Lung (tissue), 12 donors: Measurements from ENCODE around the gene MED27. TPM values are rescaled to one million over a fixed set of nuclear protein-coding genes. Genes with fewer than 3 reads are reported as not detected.

ENCODE experiments used
- ATAC-seq: fragments of 200-7000 bp; cut with Tn5 transposase; one replicate; pipeline ENCODE4 v1.9.1; 2020; ENCODE audit warnings: moderate number of reproducible peaks; ENCODE audit not compliant: insufficient read depth, low FRiP score
- DNase-seq, 3 donors: peaks; one replicate each; pipeline ENCODE4 v3.0.0-alpha.2; 2013 to 2017
- H3K27ac ChIP-seq, 2 donors: one replicate each; pipeline ENCODE4 v1.5.1; 2013; ENCODE audit warnings: mild to moderate bottlenecking in 2 of 2, moderate library complexity in 2 of 2, control low read depth in 1 of 2, inconsistent platforms in 1 of 2, low read depth in 1 of 2, low read length in 1 of 2
- H3K27me3 ChIP-seq, 3 donors: one replicate each; pipeline ENCODE4 v1.5.1; 2013; ENCODE audit warnings: low read length in 2 of 3; ENCODE audit not compliant: control insufficient read depth in 3 of 3, insufficient read depth in 3 of 3
- H3K36me3 ChIP-seq, 4 donors: one replicate each; pipeline ENCODE4 v1.5.1; 2013; ENCODE audit warnings: low read length in 4 of 4, mild to moderate bottlenecking in 1 of 4, moderate library complexity in 1 of 4; ENCODE audit not compliant: control insufficient read depth in 4 of 4, insufficient read depth in 4 of 4
- H3K4me1 ChIP-seq, 5 donors: one replicate each; pipeline ENCODE4 v1.5.1; 2013; ENCODE audit warnings: low read length in 5 of 5, mild to moderate bottlenecking in 2 of 5, moderate library complexity in 1 of 5; ENCODE audit not compliant: control insufficient read depth in 5 of 5, insufficient read depth in 5 of 5
- H3K4me3 ChIP-seq: one replicate; pipeline ENCODE4 v1.5.1; 2013; ENCODE audit warnings: mild to moderate bottlenecking, control low read depth, moderate library complexity
- H3K9ac ChIP-seq, 2 donors: one replicate each; pipeline ENCODE4 v1.5.1; 2013; ENCODE audit warnings: low read length in 2 of 2, control low read depth in 1 of 2; ENCODE audit not compliant: insufficient read depth in 1 of 2
- H3K9me3 ChIP-seq, 4 donors: one replicate each; pipeline ENCODE4 v1.5.1; 2013; ENCODE audit warnings: low read length in 3 of 4, mild to moderate bottlenecking in 1 of 4, moderate library complexity in 1 of 4; ENCODE audit not compliant: control insufficient read depth in 4 of 4, insufficient read depth in 3 of 4
- WGBS, 2 donors: extraction: QIAGEN DNeasy Blood & Tissue Kit; methylation state at CpG; one replicate each; pipeline ENCODE4 v1.1.7; 2013; 5-methylcytosine and 5-hydroxymethylcytosine counted together
- polyA plus RNA-seq, 2 donors: library from polyadenylated mRNA; stranded (reverse); fragments of 200-250 nt; gene quantifications; one replicate each; pipeline ENCODE4 v1.2.1, GENCODE V29; 2013
- total RNA-seq, 2 donors: library from RNA; depleted of rRNA in 1 of 2; stranded (reverse); fragments of >200 nt in 1 of 2; gene quantifications; one replicate each; pipeline ENCODE4 v1.2.1, GENCODE V29; 2014 to 2021
- TF ChIP-seq, protein P1 (sequence below): IDR thresholded peaks from 2 replicates; pipeline ENCODE4 v1.5.1; 2012; ENCODE audit warnings: mild to moderate bottlenecking; ENCODE audit errors: control extremely low read depth, extremely low read depth
- donor health status: control.
- donor health status: control.
- donor health status: Bipolar disorder and iron deficiency.
- donor health status: healthy.
- donor health status: DM: yes; HTN: yes; CAD: no.

Gene MED27
- total and polyA plus RNA-seq, 4 donors = 9.8 to 22.3 (median 16.7) TPM

DNA sequence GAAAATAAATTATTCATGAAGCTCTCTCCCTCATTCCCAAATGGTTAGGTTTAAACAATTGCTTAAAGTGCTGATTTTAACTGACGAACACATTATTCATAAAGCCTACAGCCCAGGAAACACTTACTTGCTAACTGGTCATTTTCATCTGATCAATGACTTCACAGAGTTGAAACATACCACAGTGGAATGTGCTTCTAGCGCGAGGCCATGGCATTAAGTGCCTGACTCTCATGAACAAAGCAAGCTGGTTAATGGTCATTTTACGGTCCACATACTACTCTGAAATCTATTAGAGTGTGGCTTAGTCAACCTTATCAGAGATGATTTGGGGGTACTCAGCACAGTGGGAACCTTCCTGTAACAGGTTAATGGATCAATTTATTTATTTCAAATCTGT is 114.6 kb downstream of the MED27 start:
- Histone ChIP-seq H3K4me3 (no peak overlapping the region), H3K27me3 (no peaks in the 10 kb centered on the region), H3K9me3 (no peaks in the 10 kb centered on the region), H3K9ac (no peak overlapping the region), H3K4me1 (peaks cover 0 to 10% (median 6%) of the 10 kb centered on the region in 5 donors), H3K36me3 (no peaks in the 10 kb centered on the region), H3K27ac (no peak overlapping the region)
- ATAC-seq = no peak
- 94% methylated on average over 4 of the region's 4 CpGs for WGBS, 2 donors
- DNase-seq = no peak
- TF ChIP-seq, protein P1, sequence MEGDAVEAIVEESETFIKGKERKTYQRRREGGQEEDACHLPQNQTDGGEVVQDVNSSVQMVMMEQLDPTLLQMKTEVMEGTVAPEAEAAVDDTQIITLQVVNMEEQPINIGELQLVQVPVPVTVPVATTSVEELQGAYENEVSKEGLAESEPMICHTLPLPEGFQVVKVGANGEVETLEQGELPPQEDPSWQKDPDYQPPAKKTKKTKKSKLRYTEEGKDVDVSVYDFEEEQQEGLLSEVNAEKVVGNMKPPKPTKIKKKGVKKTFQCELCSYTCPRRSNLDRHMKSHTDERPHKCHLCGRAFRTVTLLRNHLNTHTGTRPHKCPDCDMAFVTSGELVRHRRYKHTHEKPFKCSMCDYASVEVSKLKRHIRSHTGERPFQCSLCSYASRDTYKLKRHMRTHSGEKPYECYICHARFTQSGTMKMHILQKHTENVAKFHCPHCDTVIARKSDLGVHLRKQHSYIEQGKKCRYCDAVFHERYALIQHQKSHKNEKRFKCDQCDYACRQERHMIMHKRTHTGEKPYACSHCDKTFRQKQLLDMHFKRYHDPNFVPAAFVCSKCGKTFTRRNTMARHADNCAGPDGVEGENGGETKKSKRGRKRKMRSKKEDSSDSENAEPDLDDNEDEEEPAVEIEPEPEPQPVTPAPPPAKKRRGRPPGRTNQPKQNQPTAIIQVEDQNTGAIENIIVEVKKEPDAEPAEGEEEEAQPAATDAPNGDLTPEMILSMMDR = no peak

DNA sequence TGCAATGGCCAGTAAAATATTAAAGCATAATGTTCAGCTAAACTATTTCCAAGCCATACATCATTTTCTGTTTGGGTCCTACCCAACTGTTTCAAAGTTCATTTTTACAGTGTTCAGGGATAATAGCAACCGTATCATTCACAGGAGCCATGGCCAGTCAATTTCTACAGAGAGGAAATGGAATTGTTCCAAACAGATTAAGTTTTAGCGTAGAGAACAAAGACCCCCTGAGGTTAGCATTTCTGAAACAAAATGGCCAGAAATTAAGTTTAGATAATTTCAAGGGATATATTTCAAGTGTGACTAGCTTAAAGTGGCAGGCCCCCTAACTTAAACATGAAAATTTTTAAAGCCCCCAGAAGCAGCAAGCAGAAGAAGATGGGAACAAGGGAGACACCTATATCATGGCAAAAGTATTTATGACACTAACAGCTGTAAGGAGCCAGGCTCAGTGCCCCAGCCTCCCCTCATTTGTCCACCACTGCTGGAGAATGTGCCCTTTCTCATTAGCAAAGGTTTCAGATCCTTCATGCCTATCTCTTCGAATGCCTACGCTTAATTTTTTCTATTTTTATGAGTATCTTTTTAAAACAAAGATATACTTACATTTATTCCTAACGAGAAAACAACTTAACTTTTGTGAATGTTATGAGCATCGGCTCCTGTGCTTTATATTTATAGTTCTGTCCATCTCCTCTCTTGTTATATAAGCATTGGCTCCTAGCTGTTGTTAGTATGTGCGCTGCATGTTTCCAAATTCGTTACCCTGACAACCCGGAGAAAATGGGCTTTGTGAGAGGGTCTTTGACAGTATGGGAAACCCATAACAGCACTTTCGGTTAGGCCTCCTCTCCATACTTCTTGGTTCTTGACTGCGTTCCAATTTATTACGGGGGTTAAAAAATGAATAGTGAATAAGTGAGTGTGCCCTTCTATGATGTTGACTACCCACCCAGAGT is 116.3 kb downstream of the MED27 start:
- TF ChIP-seq, protein P1 = no peak
- H3K4me3 ChIP-seq = no peak overlapping the region
- H3K27me3 ChIP-seq = no peaks in the 10 kb centered on the region
- H3K4me1 ChIP-seq = peaks cover 0 to 10% (median 8%) of the 10 kb centered on the region in 5 donors
- H3K9me3 ChIP-seq = no peaks in the 10 kb centered on the region
- no peak overlapping the region for H3K9ac ChIP-seq
- DNase-seq = peak in 1 of 3 donors; percentile 43
- 94% methylated on average over 12 of the region's 12 CpGs for WGBS, 2 donors
- no peaks in the 10 kb centered on the region for H3K36me3 ChIP-seq
- H3K27ac ChIP-seq = no peak overlapping the region
- no peak for ATAC-seq

DNA sequence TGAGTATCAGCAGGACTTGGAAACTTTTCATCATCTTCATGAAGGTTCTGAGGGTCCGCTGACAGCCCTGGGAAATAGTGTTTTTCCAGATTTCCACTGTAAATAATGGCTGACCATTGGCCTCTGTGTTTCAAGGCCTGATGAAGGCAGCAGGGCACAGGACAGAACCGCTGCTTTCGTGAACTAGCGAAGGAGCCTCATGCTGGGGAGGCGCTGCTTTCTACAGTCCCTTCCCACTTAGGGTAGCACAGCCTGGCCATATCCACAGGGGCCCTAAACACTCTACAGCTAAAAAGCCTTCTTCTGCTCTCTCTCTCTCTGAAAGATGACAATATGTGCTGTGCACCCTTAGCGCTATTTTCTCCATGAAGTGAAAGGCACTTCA is 118.2 kb downstream of the MED27 start:
- DNase-seq (no peak), ATAC-seq (no peak)
- Histone ChIP-seq H3K27me3 (no peaks in the 10 kb centered on the region), H3K27ac (no peak overlapping the region), H3K9me3 (no peaks in the 10 kb centered on the region), H3K4me3 (no peak overlapping the region), H3K36me3 (peaks cover 0 to 6% (median 0%) of the 10 kb centered on the region in 4 donors), H3K9ac (no peak overlapping the region), H3K4me1 (peaks cover 0 to 10% (median 8%) of the 10 kb centered on the region in 5 donors)
- TF ChIP-seq, protein P1 = no peak
- 96 to 97% methylated on average over 6 of the region's 6 CpGs for WGBS, 2 donors
